Mammary epithelial cell (primary cell): ENCODE measurements around the gene CNKSR3.

Experiments used
- CTCF ChIP-seq, 2 donors: IDR thresholded peaks in 1 of 2; conservative IDR thresholded peaks in 1 of 2; 2 replicates each; pipeline ENCODE4 v1.5.1; 2011 to 2012; ENCODE audit warnings: inconsistent platforms in 2 of 2, low read length in 2 of 2, mild to moderate bottlenecking in 2 of 2, control low read depth in 1 of 2, low read depth in 1 of 2; ENCODE audit not compliant: insufficient read depth in 1 of 2; ENCODE audit errors: extremely low read depth in 1 of 2
- EZH2 ChIP-seq: IDR thresholded peaks from 2 replicates; pipeline ENCODE4 v1.6.1; 2012; ENCODE audit warnings: low read length, inconsistent platforms, borderline replicate concordance

DNA sequence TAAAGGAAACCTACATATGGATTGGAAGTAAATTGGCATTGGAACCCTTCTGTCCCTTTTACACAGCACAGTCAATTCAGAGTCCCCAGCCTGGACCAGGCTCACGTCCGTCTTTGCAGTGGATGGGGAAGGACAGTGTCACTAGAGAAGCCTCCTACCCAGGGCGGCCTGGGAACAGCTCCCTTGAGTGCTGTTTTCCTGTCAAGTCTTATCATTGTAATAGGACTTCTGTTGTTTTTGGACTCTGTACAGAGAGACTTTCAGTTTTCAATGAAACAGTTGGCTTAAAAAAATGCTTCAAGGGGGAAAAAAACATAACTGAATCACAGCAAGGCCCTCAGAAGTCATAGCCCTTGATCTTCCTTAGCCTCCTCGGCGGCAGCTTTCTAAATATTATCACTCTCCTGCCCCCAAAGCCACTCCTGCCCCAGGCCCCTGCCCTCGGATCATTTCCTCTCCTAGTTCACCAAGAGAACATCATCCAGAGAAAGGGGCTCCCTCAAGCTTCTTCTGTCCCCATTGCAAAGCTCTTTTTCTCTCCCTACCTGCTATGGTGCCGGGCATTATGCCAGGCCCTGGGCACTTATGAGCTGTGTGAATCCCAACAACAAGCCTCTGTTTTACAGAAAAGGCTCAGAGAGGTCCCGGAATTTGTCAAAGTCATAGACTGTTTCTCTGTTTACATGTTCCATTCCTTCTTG, 37.8 kb upstream of the CNKSR3 start:
- TF ChIP-seq CTCF (conservative IDR thresholded peaks at IDR 0.05 in 1 of 2, IDR thresholded peaks at IDR 0.05 in 1 of 2; ENCODE audit: extremely low read depth in 1 of 2, insufficient read depth in 1 of 2, low read depth in 1 of 2, low read length in 2 of 2), result no peak
- TF ChIP-seq EZH2, result no peak
